Chondrocyte (in vitro differentiated cells): ENCODE data around the gene USP13. TPM values are rescaled to one million over a fixed set of nuclear protein-coding genes. Genes with fewer than 3 reads are reported as not detected.
"Not testable (repeated sequence)": the region's sequence is repeated elsewhere in the genome, so short reads cannot be mapped to it uniquely, and the experiment has no call there.

Source experiments
- DNase-seq: peaks from one replicate; pipeline ENCODE4 v3.0.0; 2021; ENCODE audit warnings: mixed read lengths, low spot score
- H3K27ac Mint-ChIP-seq: one replicate; pipeline ENCODE4 v1.8.0; 2021; ENCODE audit warnings: mild to moderate bottlenecking, moderate library complexity, mixed read lengths; ENCODE audit not compliant: unreplicated experiment
- H3K27me3 Mint-ChIP-seq: 2 replicates; pipeline ENCODE4 v1.8.0; 2021; ENCODE audit warnings: low read depth, mixed read lengths
- H3K36me3 Mint-ChIP-seq: 2 replicates; pipeline ENCODE4 v1.8.0; 2021; ENCODE audit warnings: low read depth, mixed read lengths
- H3K4me1 Mint-ChIP-seq: 2 replicates; pipeline ENCODE4 v1.8.0; 2021; ENCODE audit warnings: low read depth, mild to moderate bottlenecking, mixed read lengths
- H3K4me3 Mint-ChIP-seq: one replicate; pipeline ENCODE4 v1.8.0; 2021; ENCODE audit warnings: mild to moderate bottlenecking, moderate library complexity, mixed read lengths; ENCODE audit not compliant: unreplicated experiment
- H3K9me3 Mint-ChIP-seq: 2 replicates; pipeline ENCODE4 v1.8.0; 2021; ENCODE audit warnings: low read depth, mixed read lengths
- CTCF ChIP-seq: fragments of 200-600 bp; sonication (generic); IDR thresholded peaks from 2 replicates; pipeline ENCODE4 v1.5.0; 2021; ENCODE audit warnings: antibody characterized with exemption, mild to moderate bottlenecking, moderate library complexity
- total RNA-seq: library from RNA; stranded (reverse); gene quantifications from 3 replicates; pipeline ENCODE4 v1.2.1, GENCODE V29; 2021

The USP13 gene
- total RNA-seq, 1 donor from 2014 or later = 12.7 TPM

- no peak for DNase-seq
- H3K4me1 Mint-ChIP-seq = peaks cover 17% of the 10 kb centered on the region
- TF ChIP-seq CTCF = no peak
- H3K27ac Mint-ChIP-seq = no peak overlapping the region
- H3K4me3 Mint-ChIP-seq = no peak overlapping the region
- H3K27me3 Mint-ChIP-seq = no peaks in the 10 kb centered on the region
- H3K9me3 Mint-ChIP-seq = no peaks in the 10 kb centered on the region
- H3K36me3 Mint-ChIP-seq = no peaks in the 10 kb centered on the region
These were observed 23.2 kb downstream of the USP13 start for GRCh38 chr3:179676081-179676480.

GRCh38 chr3:179677884-179678283, 25.0 kb downstream of the USP13 start:
- peaks cover 16% of the 10 kb centered on the region for H3K4me1 Mint-ChIP-seq
- H3K27me3 Mint-ChIP-seq = no peaks in the 10 kb centered on the region
- no peak for DNase-seq
- no peaks in the 10 kb centered on the region for H3K36me3 Mint-ChIP-seq
- no peaks in the 10 kb centered on the region for H3K9me3 Mint-ChIP-seq
- no peak overlapping the region for H3K27ac Mint-ChIP-seq
- no peak for TF ChIP-seq CTCF
- H3K4me3 Mint-ChIP-seq = no peak overlapping the region

DNA sequence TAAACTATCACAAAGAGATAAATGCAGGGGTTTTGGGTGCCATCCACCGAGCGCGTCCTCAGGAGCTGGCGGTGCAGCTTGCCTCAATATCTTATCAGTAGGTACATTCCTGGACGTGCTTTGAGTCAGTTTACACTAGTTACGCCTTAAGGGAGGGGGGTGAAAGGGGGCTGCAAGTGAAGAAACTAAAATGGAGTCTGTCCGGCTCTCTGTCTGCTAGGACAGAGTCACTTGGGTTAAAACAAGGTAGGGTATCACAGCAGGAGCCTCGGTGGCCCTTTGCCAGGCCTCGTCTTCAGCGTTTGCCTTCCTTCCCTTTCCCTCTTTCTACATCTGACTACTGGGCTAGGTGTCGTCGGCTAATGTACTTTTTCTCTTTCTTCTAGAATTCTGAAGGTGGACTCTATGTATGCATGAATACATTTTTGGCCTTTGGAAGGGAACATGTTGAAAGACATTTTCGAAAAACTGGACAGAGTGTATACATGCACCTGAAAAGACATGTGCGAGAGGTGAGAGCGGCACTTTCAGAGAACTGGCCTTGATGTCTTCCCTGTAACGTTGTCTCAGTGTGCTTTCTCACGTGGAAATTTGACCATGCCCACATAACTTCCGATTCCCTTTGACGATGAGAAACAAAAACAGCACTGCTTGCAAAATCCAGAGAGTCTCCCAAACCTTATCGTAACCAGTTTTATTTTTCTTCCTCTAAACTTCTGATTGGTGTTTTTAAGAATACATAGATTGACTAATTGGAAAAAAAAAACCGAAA, 28.8 kb downstream of the USP13 start:
- Mint-ChIP-seq H3K9me3 (no peaks in the 10 kb centered on the region), H3K36me3 (peaks cover 2% of the 10 kb centered on the region), H3K4me3 (no peak overlapping the region), H3K27ac (no peak overlapping the region), H3K27me3 (no peaks in the 10 kb centered on the region), H3K4me1 (peaks cover 12% of the 10 kb centered on the region)
- no peak for DNase-seq
- no peak for TF ChIP-seq CTCF

DNA sequence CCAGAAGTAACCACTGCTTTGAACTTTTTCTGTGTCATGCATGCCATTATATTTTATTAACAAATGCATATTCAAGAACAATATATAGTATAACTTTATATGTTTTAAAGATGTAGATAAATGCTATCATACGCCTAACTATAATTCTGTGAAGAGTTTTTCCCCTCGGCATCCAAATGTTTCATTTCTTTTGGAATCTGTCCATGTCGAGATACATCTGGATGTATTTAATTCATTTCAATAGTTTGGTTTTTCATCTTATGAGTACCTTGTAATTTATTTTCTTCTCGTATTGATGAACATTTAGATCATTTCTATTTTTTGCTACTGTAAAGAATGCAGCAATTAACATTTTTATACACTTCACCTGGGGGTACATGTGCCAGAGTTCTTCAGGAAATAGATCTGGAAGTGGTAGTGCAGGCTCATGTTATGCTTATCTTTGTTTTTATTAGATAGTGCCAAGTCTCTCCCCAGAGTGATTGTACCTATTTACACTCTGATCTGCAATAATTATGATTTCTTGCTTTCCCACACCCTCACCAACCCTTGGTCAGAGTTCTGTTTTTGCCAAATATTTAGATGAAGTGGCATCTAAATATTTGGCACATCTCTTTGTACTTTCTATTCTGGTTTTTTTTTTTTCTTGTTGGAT, 29.7 kb downstream of the USP13 start:
- Mint-ChIP-seq H3K27ac (no peak overlapping the region), H3K27me3 (no peaks in the 10 kb centered on the region), H3K4me1 (peaks cover 12% of the 10 kb centered on the region), H3K9me3 (no peaks in the 10 kb centered on the region), H3K36me3 (peaks cover 2% of the 10 kb centered on the region), H3K4me3 (no peak overlapping the region)
- TF ChIP-seq CTCF = no peak
- no peak for DNase-seq

- H3K36me3 Mint-ChIP-seq, H3K4me3 Mint-ChIP-seq, H3K9me3 Mint-ChIP-seq, DNase-seq, H3K27ac Mint-ChIP-seq, H3K27me3 Mint-ChIP-seq: not testable (repeated sequence)
- H3K4me1 Mint-ChIP-seq = peaks cover 12% of the 10 kb centered on the region
These were observed 30.4 kb downstream of the USP13 start for GRCh38 chr3:179683286-179683685.
